Liver (tissue), 3 donors: Measurements from ENCODE around the gene BRSK2.

Source experiments
- CTCF ChIP-seq: fragments of 150-350 bp; IDR thresholded peaks from 2 replicates; pipeline ENCODE4 v1.5.1; 2017; ENCODE audit warnings: improper control_type of control experiment, low read depth, low read length; ENCODE audit not compliant: missing input control
- JUND ChIP-seq, 2 donors: IDR thresholded peaks; 2 replicates each; pipeline ENCODE4 v1.6.1; 2016; ENCODE audit warnings: antibody characterized with exemption in 2 of 2
- MAX ChIP-seq: IDR thresholded peaks from 2 replicates; pipeline ENCODE4 v1.6.1; 2016; ENCODE audit warnings: antibody characterized with exemption
- NR2F2 ChIP-seq: IDR thresholded peaks from 2 replicates; pipeline ENCODE4 v1.6.1; 2016; ENCODE audit warnings: antibody characterized with exemption
- RAD21 ChIP-seq, 2 donors: IDR thresholded peaks; 2 replicates each; pipeline ENCODE4 v1.6.1; 2016; ENCODE audit warnings: antibody characterized with exemption in 2 of 2, mild to moderate bottlenecking in 2 of 2
- YY1 ChIP-seq: IDR thresholded peaks from 2 replicates; pipeline ENCODE4 v1.6.1; 2016; ENCODE audit warnings: antibody characterized with exemption, mild to moderate bottlenecking
- TF ChIP-seq, protein P1 (sequence below): IDR thresholded peaks from 2 replicates; pipeline ENCODE4 v1.6.1; 2016; ENCODE audit warnings: antibody characterized with exemption, mild to moderate bottlenecking
- TF ChIP-seq, protein P2 (sequence below): IDR thresholded peaks from 2 replicates; pipeline ENCODE4 v1.6.1; 2016; ENCODE audit warnings: antibody characterized with exemption
- donor health status: healthy.
- donor health status: healthy.

DNA sequence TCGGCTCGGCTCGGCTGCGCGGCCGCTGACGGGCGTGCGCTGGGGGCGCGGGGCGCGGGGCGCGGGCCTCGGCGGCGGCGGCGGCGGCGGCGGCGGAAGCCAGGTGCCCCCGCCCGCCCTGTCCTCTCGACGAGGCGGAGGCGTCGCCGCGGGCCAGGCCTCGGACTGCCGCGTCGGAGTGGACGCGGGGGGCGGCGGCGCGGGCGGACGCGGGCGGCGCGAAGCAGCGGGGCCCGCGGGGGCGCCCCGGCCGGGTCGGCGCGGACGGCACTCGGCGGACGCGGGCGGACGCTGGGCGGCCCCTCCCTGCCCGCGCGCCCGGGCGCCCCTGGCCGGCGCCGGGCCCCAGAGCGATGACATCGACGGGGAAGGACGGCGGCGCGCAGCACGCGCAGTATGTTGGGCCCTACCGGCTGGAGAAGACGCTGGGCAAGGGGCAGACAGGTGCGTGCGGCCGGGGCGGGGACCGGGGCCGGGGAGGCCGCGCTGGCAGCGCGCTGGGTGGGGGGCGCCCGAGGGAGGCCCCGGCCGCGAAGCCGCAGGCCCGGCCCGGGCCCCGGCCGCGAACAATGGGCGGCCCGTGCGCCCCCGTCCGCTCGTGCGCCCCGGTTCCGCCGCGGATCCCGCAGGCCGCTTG is at the start of gene BRSK2:
- TF ChIP-seq CTCF (no peak), JUND (IDR thresholded peaks at IDR 0.05) (no peak), MAX (no peak), YY1 (no peak), NR2F2 (no peak), RAD21 (IDR thresholded peaks at IDR 0.05) (no peak)
- TF ChIP-seq, protein P1, sequence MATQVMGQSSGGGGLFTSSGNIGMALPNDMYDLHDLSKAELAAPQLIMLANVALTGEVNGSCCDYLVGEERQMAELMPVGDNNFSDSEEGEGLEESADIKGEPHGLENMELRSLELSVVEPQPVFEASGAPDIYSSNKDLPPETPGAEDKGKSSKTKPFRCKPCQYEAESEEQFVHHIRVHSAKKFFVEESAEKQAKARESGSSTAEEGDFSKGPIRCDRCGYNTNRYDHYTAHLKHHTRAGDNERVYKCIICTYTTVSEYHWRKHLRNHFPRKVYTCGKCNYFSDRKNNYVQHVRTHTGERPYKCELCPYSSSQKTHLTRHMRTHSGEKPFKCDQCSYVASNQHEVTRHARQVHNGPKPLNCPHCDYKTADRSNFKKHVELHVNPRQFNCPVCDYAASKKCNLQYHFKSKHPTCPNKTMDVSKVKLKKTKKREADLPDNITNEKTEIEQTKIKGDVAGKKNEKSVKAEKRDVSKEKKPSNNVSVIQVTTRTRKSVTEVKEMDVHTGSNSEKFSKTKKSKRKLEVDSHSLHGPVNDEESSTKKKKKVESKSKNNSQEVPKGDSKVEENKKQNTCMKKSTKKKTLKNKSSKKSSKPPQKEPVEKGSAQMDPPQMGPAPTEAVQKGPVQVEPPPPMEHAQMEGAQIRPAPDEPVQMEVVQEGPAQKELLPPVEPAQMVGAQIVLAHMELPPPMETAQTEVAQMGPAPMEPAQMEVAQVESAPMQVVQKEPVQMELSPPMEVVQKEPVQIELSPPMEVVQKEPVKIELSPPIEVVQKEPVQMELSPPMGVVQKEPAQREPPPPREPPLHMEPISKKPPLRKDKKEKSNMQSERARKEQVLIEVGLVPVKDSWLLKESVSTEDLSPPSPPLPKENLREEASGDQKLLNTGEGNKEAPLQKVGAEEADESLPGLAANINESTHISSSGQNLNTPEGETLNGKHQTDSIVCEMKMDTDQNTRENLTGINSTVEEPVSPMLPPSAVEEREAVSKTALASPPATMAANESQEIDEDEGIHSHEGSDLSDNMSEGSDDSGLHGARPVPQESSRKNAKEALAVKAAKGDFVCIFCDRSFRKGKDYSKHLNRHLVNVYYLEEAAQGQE, result no peak
- TF ChIP-seq, protein P2, sequence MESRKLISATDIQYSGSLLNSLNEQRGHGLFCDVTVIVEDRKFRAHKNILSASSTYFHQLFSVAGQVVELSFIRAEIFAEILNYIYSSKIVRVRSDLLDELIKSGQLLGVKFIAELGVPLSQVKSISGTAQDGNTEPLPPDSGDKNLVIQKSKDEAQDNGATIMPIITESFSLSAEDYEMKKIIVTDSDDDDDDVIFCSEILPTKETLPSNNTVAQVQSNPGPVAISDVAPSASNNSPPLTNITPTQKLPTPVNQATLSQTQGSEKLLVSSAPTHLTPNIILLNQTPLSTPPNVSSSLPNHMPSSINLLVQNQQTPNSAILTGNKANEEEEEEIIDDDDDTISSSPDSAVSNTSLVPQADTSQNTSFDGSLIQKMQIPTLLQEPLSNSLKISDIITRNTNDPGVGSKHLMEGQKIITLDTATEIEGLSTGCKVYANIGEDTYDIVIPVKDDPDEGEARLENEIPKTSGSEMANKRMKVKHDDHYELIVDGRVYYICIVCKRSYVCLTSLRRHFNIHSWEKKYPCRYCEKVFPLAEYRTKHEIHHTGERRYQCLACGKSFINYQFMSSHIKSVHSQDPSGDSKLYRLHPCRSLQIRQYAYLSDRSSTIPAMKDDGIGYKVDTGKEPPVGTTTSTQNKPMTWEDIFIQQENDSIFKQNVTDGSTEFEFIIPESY, result no peak
